Bronchial epithelial cell (primary cell): ENCODE measurements around the gene RUVBL2. TPM values are rescaled to one million over a fixed set of nuclear protein-coding genes. Genes with fewer than 3 reads are reported as not detected.
"Not testable (repeated sequence)": the region's sequence is repeated elsewhere in the genome, so short reads cannot be mapped to it uniquely, and the experiment has no call there.

Experiments
- DNase-seq: peaks from one replicate; pipeline ENCODE4 v3.0.0-alpha.2; 2010; ENCODE audit warnings: low read depth
- FAIRE-seq: peaks from 2 replicates; lab custom pipeline; 2011; peaks lifted over from hg19 to GRCh38; lab: Jason Lieb, UNC
- H3K27me3 ChIP-seq: 2 replicates; pipeline ENCODE4 v1.5.1; 2011; ENCODE audit warnings: low read length; ENCODE audit not compliant: control insufficient read depth, insufficient read depth
- H3K36me3 ChIP-seq: 2 replicates; pipeline ENCODE4 v1.5.1; 2011; ENCODE audit warnings: low read length; ENCODE audit not compliant: control insufficient read depth, insufficient read depth
- H3K4me3 ChIP-seq: 2 replicates; pipeline ENCODE4 v1.5.1; 2011; ENCODE audit warnings: mild to moderate bottlenecking, low read depth, low read length, control low read depth
- total RNA-seq: library from RNA; depleted of rRNA; stranded (reverse); fragments of >200 nt; gene quantifications from 2 replicates; pipeline ENCODE4 v1.2.1, GENCODE V29; 2014
- TF ChIP-seq, protein P1 (sequence below): IDR thresholded peaks from 2 replicates; pipeline ENCODE4 v1.5.1; 2011; ENCODE audit warnings: mild to moderate bottlenecking, moderate library complexity, low read length, control low read depth, inconsistent platforms; ENCODE audit not compliant: insufficient read depth, severe bottlenecking

Gene RUVBL2
- total RNA-seq, 1 donor from 2014 or later, result 267 TPM

DNA sequence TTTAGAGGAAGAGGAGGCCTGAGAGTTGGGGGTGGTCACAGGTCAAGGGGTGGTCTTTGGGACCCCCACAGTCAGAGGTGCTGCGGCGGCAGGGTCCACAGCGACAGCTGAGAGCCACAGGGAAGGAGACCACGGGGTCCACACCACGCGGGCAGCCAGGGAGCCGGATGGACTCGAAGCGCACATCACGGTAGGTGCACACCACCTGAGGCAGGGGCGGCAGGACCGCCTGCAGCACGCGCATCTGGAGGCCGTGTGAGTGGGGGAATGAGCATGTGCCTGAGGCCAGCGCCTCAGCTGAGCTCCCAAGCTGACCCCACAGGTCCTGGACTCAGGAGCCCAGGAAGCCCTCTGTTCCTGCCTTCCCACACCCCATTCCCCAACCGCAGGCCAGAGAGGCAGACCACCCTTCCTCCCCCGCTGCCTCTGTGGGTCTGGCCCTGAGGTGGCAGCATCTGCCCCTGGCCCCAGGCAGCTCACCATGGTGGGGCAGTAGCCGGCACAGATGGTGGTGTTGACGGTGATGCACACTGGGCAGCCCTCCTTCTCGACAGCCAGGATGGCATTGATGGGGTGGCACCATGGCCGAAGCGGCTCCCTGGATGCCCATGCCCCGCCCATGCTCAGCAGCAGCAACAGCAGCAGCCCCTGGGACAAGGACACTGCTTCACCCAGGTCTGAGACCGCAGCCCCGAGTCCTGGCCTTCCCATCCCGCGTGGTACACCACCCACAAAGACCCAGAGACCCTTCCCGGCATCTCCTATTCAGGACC, 22.6 kb downstream of the RUVBL2 start:
- Histone ChIP-seq H3K4me3 (no peak overlapping the region), H3K36me3 (peaks cover 8% of the 10 kb centered on the region), H3K27me3 (no peaks in the 10 kb centered on the region)
- FAIRE-seq (no peak), DNase-seq (no peak)
- TF ChIP-seq, protein P1, sequence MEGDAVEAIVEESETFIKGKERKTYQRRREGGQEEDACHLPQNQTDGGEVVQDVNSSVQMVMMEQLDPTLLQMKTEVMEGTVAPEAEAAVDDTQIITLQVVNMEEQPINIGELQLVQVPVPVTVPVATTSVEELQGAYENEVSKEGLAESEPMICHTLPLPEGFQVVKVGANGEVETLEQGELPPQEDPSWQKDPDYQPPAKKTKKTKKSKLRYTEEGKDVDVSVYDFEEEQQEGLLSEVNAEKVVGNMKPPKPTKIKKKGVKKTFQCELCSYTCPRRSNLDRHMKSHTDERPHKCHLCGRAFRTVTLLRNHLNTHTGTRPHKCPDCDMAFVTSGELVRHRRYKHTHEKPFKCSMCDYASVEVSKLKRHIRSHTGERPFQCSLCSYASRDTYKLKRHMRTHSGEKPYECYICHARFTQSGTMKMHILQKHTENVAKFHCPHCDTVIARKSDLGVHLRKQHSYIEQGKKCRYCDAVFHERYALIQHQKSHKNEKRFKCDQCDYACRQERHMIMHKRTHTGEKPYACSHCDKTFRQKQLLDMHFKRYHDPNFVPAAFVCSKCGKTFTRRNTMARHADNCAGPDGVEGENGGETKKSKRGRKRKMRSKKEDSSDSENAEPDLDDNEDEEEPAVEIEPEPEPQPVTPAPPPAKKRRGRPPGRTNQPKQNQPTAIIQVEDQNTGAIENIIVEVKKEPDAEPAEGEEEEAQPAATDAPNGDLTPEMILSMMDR, result no peak

DNA sequence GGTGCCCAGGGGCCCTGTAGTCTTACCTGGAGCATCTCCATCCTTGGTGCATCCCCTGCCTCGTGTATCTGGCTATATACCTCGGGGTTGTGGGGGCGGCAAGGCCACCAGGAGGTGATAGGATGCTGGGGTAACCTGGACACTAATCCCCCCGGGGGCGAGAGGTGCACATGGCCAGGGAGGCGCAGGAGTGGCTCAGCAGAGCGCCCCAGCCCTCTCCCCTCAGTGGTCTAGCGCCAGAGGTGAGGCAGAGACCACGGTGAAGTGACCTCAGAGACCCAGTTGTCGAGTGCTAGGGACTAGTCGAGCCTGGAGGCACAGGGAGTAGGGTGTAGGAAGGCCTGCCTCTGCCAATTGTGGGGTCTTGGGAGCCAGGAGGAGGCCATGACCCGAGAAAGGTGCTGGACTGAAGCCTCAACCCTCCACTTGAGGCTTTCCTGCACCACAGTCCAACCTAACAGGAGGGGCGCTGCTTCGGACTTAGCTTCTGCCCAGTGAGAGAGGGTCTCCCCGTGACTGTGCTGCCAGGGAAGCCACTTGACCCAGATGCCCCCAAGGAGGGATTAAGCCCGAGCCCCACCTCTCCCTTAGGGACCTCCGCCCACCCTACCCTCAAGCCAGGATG, 23.5 kb downstream of the RUVBL2 start, which contains the start of gene LHB:
Gene LHB (minus strand): TSS at position 51 of the 625 bp plus-strand sequence. CDS start 10 bp downstream, at position 41.
- peaks cover 5% of the 10 kb centered on the region for H3K36me3 ChIP-seq
- FAIRE-seq (no peak), DNase-seq (no peak)
- peak within 1 kb of the TSS; percentile 36 for H3K4me3 ChIP-seq
- TF ChIP-seq, protein P1, result no peak
- H3K27me3 ChIP-seq, result no peaks in the 10 kb centered on the region

DNA sequence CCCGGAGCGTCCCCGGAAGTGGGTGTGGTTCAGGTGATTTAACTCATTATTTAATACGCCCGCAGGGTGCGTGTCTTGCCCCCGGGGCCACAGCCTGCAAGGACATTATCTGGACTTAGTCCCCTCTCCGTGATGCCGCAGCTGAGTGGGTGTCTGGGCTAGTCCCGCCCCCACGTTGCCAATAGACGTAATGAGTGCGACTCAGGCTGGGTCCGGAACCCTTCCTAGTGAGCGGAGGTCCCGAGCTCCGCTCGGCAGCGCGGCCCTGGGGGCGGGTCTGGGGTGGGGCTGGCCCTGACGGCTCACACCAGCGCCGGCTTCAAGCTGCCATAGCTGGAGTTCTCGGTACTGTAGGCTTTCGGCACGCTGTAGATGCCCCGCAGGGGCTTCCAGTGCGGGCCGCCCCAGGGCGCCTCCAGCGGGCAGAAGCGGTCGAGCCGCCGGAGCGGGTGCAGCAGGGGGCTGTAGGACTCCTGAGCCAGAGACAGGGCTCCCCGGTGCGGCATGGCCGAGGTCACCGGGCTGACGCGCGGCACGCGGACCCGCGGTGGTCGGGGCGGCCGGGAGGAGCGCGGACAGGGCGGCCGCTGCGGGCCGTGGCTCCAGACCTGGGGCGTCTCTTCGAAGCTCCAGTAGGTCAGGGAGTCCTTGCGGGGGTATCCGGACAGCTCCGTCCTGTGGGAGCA, 24.1 kb downstream of the RUVBL2 start:
- no peak for FAIRE-seq
- Histone ChIP-seq H3K4me3 (peak overlapping the region; percentile 36), H3K27me3 (no peaks in the 10 kb centered on the region), H3K36me3 (peaks cover 5% of the 10 kb centered on the region)
- TF ChIP-seq, protein P1, result peak; percentile 66
- no peak for DNase-seq

DNA sequence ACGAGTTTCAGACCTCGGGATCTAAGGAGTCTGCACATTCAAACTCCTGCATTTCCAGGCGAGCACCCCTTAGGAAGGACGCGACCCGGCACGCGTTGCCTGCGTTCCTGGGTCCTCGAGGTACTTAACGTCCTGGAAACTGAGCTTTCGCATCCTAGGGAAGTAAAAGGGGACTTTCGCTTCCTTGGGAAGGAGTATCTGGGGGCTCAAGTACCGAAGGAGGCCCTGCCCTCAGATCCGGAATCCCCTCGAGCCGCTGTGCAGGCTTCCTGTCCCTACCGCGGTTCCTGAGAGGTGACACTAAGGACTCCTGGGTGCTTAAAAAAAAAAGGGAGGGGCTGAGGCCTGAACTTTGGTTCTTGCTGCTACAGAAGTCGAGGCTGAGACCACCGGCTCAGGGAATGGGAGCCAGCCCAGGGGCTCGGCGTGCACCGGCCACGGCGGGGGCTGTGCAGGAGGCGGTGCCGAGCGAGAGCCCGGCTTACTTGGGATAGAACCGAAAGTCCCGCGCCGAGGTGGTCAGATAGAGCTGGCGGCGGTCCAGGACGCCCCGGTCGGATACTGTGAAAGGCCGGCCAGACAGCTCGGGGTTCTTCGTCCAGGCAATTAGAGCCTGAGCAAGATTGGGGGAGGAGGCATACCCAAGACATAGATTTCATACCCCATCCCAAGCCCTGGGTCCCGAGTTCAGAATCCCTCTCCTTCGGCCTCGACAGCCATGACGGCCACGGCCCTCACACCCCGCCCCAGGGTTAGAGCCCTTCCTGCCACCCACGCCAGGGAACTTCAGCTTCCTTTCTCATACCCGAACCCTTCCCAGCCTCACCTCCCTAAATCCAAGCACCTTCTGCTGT, 24.9 kb downstream of the RUVBL2 start:
- H3K4me3 ChIP-seq, result peak overlapping the region; percentile 36
- H3K27me3 ChIP-seq, DNase-seq, H3K36me3 ChIP-seq: not testable (repeated sequence)
- peak; percentile 66 for FAIRE-seq

DNA sequence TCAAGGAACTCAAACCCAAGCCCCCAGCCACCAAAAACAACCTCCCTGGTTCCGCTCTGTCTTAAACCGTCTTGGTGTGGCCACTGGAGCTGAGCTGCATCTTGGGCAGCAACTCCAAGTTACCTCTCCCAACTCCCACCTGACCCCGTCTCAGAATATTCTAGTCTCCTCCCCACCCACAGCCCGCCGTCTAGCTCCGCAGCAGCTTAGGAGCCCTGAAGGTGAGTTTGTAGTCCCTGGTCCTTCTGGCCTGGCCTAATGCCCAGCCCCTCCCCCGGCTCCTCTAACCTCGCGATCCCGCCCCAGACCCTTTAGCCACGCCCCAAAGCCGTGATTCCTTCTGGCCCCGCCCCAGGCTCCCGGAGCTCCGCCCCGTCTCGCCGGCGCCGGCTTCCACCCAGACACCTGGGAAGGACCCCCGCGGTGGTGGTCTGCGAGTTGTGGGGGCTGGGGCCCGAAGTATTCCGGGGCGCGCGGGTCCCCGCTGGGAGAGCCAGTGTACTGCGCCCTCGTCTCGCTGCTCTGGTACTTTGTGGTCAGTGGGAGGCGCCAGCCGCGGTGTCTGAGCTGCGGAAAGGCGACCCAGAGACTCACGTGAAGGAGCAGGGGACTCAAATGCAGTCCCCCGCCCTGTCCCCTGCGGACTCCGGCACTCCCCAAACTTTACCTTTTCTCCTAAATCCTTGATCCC, 25.7 kb downstream of the RUVBL2 start:
- Histone ChIP-seq H3K4me3 (peak overlapping the region; percentile 36), H3K27me3 (no peaks in the 10 kb centered on the region), H3K36me3 (peaks cover 5% of the 10 kb centered on the region)
- no peak for DNase-seq
- TF ChIP-seq, protein P1, result peak; percentile 26
- no peak for FAIRE-seq
